ENCODE results near the gene CACNA1E.

DNA sequence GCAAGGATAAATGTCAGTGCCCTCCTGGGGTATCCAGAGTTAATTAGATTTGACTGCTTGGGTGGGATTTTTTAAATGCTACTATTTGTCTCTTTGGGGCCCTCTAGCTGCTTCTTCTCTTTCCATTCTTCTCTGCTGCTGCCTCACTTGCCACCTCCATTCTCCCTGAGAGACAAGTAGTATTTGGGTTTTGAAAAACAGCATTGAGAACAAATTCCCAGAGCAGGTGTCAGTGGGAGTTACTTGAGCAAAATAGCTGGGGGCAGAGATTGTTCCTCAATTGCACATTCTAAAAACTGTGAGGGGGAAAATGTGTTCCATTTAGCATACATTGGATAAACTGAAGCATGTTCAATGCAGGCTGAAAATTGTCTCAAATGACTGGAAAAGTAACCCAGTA is 286.5 kb downstream of the CACNA1E start:
- TF ChIP-seq, protein P1, sequence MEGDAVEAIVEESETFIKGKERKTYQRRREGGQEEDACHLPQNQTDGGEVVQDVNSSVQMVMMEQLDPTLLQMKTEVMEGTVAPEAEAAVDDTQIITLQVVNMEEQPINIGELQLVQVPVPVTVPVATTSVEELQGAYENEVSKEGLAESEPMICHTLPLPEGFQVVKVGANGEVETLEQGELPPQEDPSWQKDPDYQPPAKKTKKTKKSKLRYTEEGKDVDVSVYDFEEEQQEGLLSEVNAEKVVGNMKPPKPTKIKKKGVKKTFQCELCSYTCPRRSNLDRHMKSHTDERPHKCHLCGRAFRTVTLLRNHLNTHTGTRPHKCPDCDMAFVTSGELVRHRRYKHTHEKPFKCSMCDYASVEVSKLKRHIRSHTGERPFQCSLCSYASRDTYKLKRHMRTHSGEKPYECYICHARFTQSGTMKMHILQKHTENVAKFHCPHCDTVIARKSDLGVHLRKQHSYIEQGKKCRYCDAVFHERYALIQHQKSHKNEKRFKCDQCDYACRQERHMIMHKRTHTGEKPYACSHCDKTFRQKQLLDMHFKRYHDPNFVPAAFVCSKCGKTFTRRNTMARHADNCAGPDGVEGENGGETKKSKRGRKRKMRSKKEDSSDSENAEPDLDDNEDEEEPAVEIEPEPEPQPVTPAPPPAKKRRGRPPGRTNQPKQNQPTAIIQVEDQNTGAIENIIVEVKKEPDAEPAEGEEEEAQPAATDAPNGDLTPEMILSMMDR (IDR thresholded peaks at IDR 0.05 in 8 of 11, conservative IDR thresholded peaks at IDR 0.05 in 3 of 11) = no peak
- no peak for TF ChIP-seq POLR2AphosphoS5 (IDR thresholded peaks at IDR 0.05)

Measured in spleen (tissue), 7 donors.